Fibroblast of lung (primary cell): ENCODE results near the gene BNIPL. TPM values are rescaled to one million over a fixed set of nuclear protein-coding genes. Genes with fewer than 3 reads are reported as not detected.

Experiments
- DNase-seq, 2 donors: peaks; one replicate each; pipeline versions ENCODE4 v3.0.0 to v3.0.0-alpha.2; 2010; ENCODE audit warnings: low read depth in 2 of 2
- H2AFZ ChIP-seq: 2 replicates; pipeline ENCODE4 v1.5.1; 2012; ENCODE audit warnings: low read length, control low read depth, inconsistent platforms
- H3K27ac ChIP-seq: 2 replicates; pipeline ENCODE4 v1.5.1; 2011; ENCODE audit warnings: low read length, control low read depth; ENCODE audit not compliant: insufficient read depth
- H3K27me3 ChIP-seq: 2 replicates; pipeline ENCODE4 v1.5.1; 2011; ENCODE audit warnings: mild to moderate bottlenecking, low read length; ENCODE audit not compliant: control insufficient read depth, insufficient read depth
- H3K36me3 ChIP-seq: 2 replicates; pipeline ENCODE4 v1.5.1; 2011; ENCODE audit warnings: low read length; ENCODE audit not compliant: control insufficient read depth, insufficient read depth
- H3K4me1 ChIP-seq: 2 replicates; pipeline ENCODE4 v1.5.1; 2011; ENCODE audit warnings: low read length; ENCODE audit not compliant: control insufficient read depth, insufficient read depth; ENCODE audit errors: extremely low read depth
- H3K4me2 ChIP-seq: 2 replicates; pipeline ENCODE4 v1.5.1; 2011; ENCODE audit warnings: low read length, control low read depth; ENCODE audit not compliant: insufficient read depth; ENCODE audit errors: extremely low read depth
- H3K4me3 ChIP-seq, 4 experiments: fragments of 200-600 bp in 1 of 4; sonication (generic) in 1 of 4; replicated peaks in 1 of 4; 2 replicates each; pipeline ENCODE4 v1.5.1; 2011 to 2016; ENCODE audit warnings: low read length in 4 of 4, low read depth in 3 of 4, mild to moderate bottlenecking in 3 of 4, control low read depth in 2 of 4, inconsistent platforms in 1 of 4, mixed read lengths in 1 of 4; ENCODE audit not compliant: insufficient read depth in 1 of 4; ENCODE audit errors: control extremely low read depth in 1 of 4
- H3K79me2 ChIP-seq: 2 replicates; pipeline ENCODE4 v1.5.1; 2012; ENCODE audit warnings: mild to moderate bottlenecking, low read length, inconsistent platforms; ENCODE audit not compliant: control insufficient read depth, insufficient read depth
- H3K9ac ChIP-seq: 2 replicates; pipeline ENCODE4 v1.5.1; 2011; ENCODE audit warnings: mild to moderate bottlenecking, low read length, control low read depth; ENCODE audit not compliant: insufficient read depth
- H3K9me3 ChIP-seq: 2 replicates; pipeline ENCODE4 v1.5.1; 2012; ENCODE audit warnings: low read depth, low read length; ENCODE audit not compliant: control insufficient read depth, insufficient read depth
- H4K20me1 ChIP-seq: 2 replicates; pipeline ENCODE4 v1.5.1; 2011; ENCODE audit warnings: low read length; ENCODE audit not compliant: control insufficient read depth, insufficient read depth; ENCODE audit errors: extremely low read depth
- EZH2 ChIP-seq: IDR thresholded peaks from 2 replicates; pipeline ENCODE4 v1.5.1; 2012; ENCODE audit warnings: low read length, control low read depth, mild to moderate bottlenecking; ENCODE audit errors: missing control alignments
- polyA plus RNA-seq, 2 donors: library from polyadenylated mRNA; depleted of rRNA in 1 of 2; stranded (reverse) in 1 of 2; unstranded in 1 of 2; fragments of >200 nt; gene quantifications; 2 replicates each; pipeline ENCODE4 v1.2.1, GENCODE V29; 2011 to 2012; ENCODE audit warnings: missing spikeins in 1 of 2
- total RNA-seq: library from RNA; depleted of rRNA; stranded (reverse); fragments of >200 nt; gene quantifications from 2 replicates; pipeline ENCODE4 v1.2.1, GENCODE V29; 2014
- TF ChIP-seq, protein P1 (sequence below), 2 donors: IDR thresholded peaks in 1 of 2; conservative IDR thresholded peaks in 1 of 2; 1 replicate in 1 of 2; 2 replicates in 1 of 2; pipeline ENCODE4 v1.5.1; 2011 to 2012; ENCODE audit warnings: low read length in 2 of 2, control low read depth in 1 of 2, inconsistent platforms in 1 of 2, low read depth in 1 of 2, mild to moderate bottlenecking in 1 of 2

BNIPL gene
- total and polyA plus RNA-seq, 2 donors (not counting 1 experiment from before 2014, with no cell fraction given), result 0.10 to 0.33 TPM

GRCh38 chr1:151002051-151002450 is 34.3 kb upstream of the BNIPL start:
- no peak overlapping the region for H3K4me2 ChIP-seq
- H3K9me3 ChIP-seq, result no peaks in the 10 kb centered on the region
- peaks cover 3% of the 10 kb centered on the region for H3K36me3 ChIP-seq
- DNase-seq, result no peak
- H3K4me1 ChIP-seq, result peaks cover 5% of the 10 kb centered on the region
- no peak overlapping the region for H3K4me3 ChIP-seq
- no peak for TF ChIP-seq EZH2
- TF ChIP-seq, protein P1, sequence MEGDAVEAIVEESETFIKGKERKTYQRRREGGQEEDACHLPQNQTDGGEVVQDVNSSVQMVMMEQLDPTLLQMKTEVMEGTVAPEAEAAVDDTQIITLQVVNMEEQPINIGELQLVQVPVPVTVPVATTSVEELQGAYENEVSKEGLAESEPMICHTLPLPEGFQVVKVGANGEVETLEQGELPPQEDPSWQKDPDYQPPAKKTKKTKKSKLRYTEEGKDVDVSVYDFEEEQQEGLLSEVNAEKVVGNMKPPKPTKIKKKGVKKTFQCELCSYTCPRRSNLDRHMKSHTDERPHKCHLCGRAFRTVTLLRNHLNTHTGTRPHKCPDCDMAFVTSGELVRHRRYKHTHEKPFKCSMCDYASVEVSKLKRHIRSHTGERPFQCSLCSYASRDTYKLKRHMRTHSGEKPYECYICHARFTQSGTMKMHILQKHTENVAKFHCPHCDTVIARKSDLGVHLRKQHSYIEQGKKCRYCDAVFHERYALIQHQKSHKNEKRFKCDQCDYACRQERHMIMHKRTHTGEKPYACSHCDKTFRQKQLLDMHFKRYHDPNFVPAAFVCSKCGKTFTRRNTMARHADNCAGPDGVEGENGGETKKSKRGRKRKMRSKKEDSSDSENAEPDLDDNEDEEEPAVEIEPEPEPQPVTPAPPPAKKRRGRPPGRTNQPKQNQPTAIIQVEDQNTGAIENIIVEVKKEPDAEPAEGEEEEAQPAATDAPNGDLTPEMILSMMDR (conservative IDR thresholded peaks at IDR 0.05 in 1 of 2, IDR thresholded peaks at IDR 0.05 in 1 of 2; ENCODE audit: low read depth in 1 of 2, low read length in 2 of 2), result no peak
- no peak overlapping the region for H3K9ac ChIP-seq
- H3K27ac ChIP-seq, result no peak overlapping the region
- no peaks in the 10 kb centered on the region for H3K27me3 ChIP-seq
- no peaks in the 10 kb centered on the region for H4K20me1 ChIP-seq
- H2AFZ ChIP-seq, result no peak overlapping the region
- H3K79me2 ChIP-seq, result peaks cover 3% of the 10 kb centered on the region

- Histone ChIP-seq H3K27me3 (no peaks in the 10 kb centered on the region), H3K4me1 (peaks cover 10% of the 10 kb centered on the region), H3K4me3 (no peak overlapping the region), H3K36me3 (peaks cover 3% of the 10 kb centered on the region), H3K79me2 (peaks cover 3% of the 10 kb centered on the region), H2AFZ (no peak overlapping the region), H3K4me2 (no peak overlapping the region), H3K27ac (no peak overlapping the region), H4K20me1 (no peaks in the 10 kb centered on the region), H3K9me3 (no peaks in the 10 kb centered on the region), H3K9ac (no peak overlapping the region)
- no peak for TF ChIP-seq EZH2
- TF ChIP-seq, protein P1 (conservative IDR thresholded peaks at IDR 0.05 in 1 of 2, IDR thresholded peaks at IDR 0.05 in 1 of 2; ENCODE audit: low read depth in 1 of 2, low read length in 2 of 2), result no peak
- no peak for DNase-seq
These were observed 33.8 kb upstream of the BNIPL start for GRCh38 chr1:151002611-151003010.

GRCh38 chr1:151003180-151003579 is 33.2 kb upstream of the BNIPL start:
- no peak overlapping the region for H3K9ac ChIP-seq
- H4K20me1 ChIP-seq, result no peaks in the 10 kb centered on the region
- peak overlapping the region in 1 of 4 experiments; percentile 15 for H3K4me3 ChIP-seq
- no peak overlapping the region for H3K27ac ChIP-seq
- H3K9me3 ChIP-seq, result no peaks in the 10 kb centered on the region
- TF ChIP-seq, protein P1 (conservative IDR thresholded peaks at IDR 0.05 in 1 of 2, IDR thresholded peaks at IDR 0.05 in 1 of 2; ENCODE audit: low read depth in 1 of 2, low read length in 2 of 2), result no peak
- H3K79me2 ChIP-seq, result peaks cover 3% of the 10 kb centered on the region
- no peak overlapping the region for H3K4me2 ChIP-seq
- H2AFZ ChIP-seq, result no peak overlapping the region
- DNase-seq, result no peak
- H3K27me3 ChIP-seq, result no peaks in the 10 kb centered on the region
- peaks cover 3% of the 10 kb centered on the region for H3K36me3 ChIP-seq
- H3K4me1 ChIP-seq, result peaks cover 12% of the 10 kb centered on the region
